Measurements from ENCODE around the gene PAPPA2.
"Not testable (repeated sequence)": the region's sequence is repeated elsewhere in the genome, so short reads cannot be mapped to it uniquely, and the experiment has no call there.

PAPPA2 gene

DNA sequence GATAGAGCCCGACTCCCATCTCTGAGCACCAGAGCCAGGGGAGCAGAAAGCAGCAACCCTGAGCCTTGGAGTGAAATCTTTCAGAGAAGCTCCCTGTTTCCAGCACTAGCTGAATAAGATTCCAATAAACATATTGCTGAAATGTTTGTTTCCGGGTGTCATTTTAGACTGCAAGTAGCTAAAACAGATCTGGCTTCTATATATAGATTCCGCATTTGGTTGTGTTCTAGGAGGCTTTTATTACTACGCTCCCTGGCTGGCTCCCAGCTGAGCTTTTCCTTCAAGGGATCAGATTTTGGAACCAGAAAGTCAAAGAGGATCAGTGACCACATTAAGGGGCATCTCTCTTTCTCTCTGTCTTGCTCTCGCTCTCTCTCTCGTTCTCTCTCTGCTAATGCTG is 88.2 kb downstream of the PAPPA2 start:
- no peak for DNase-seq (ENCODE audit: low read depth, low spot score)

DNA sequence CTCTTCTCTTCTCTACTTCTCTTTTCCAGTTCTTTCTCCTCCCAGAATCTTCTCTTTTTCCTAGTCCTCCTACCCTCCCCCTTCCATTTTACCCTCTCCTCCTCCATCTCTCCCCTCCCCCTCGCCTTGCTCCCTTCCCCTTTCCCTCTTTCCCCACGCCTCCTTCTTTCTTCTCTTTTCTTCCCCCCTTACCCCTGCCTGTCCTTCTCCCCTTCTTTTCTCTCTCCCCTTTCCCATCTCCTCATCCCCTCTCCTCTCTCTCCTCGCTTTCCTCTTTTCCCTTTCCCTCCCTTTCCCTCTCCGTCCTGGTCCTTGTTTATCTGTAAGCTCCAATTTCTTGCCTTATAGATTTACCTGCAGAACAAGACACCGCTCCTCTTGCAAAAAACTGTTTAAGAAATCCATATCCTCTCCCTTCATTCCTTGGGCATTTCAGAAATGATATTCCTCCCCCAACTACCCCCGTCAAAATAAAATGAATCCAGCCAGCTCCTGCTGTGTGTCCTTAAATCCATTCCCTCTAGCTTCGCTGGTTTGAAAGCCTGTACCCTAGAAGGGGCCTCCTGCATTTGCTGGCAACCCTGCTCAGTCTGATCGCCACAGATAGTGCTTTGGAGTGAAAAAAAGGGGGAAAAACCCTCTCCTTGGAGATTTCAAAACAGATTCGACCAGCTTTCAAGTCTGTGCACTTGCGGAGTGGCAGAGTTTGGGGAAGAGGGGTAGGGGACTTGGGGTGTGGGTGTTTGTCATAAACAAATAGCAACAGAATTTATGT is 89.4 kb downstream of the PAPPA2 start:
- no peak for DNase-seq (ENCODE audit: low read depth, low spot score)

DNA sequence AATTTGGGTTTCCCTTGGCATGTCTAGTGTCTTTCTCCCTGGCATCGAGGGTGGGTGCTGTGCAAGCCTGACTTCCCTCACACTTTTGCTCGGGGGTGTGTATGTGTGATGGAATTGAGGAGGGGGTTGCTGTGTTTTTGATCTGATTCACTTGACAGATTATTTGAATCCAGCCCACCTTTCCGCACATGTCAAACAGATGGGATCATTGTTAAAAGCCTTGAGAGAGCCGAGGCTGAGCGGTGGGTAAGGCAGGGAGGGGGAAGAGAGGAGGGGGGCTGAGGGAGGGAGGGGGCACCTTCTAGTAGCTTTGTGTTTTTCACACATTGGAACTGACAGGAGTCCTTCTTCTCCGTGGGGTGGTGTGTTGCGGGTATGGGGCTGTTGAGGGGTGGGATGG is 90.0 kb downstream of the PAPPA2 start:
- DNase-seq (ENCODE audit: low read depth, low spot score): no peak

DNA sequence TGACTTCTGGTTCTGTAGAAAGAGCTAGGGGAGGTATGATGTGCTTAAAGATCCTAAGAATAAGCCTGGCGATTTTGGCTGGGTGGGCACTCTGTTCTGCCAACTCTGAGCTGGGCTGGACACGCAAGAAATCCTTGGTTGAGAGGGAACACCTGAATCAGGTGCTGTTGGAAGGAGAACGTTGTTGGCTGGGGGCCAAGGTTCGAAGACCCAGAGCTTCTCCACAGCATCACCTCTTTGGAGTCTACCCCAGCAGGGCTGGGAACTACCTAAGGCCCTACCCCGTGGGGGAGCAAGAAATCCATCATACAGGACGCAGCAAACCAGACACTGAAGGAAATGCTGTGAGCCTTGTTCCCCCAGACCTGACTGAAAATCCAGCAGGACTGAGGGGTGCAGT is 93.3 kb downstream of the PAPPA2 start:
- no peak for DNase-seq (ENCODE audit: low read depth, low spot score)

DNA sequence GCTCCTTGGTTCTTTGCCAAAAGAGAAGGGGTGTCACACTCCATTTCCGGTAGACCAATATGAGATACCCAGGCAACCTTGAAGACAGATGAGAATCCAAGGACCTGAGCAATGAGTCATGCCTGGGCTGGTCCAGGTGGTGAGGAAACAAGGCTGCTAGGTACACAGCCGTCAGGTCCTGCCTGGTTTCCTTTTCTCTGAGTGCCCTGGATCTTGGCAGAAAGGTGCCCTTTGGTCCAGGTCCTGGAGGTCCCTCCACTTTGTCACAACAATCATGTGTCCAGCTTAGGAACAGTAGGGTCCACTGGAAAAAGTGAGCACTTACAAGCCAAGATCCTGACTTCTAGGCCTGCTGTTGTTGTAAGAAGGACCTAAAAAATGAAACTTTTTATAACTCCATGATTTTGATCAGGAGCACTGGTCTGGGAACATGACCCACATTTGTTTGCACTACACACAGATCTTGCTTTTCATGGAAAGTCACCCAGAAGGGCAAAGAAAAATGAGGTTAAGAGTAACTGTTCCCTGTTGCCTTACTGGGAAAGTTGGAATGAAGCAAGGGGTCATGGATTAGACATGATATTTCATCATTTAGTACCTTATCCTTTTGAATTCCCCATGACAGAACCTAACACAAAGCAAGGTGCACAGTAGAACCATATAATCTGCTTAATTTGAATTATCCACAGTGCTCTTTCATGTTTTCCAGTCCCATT is 94.7 kb downstream of the PAPPA2 start:
- no peak for DNase-seq (ENCODE audit: low read depth, low spot score)

DNA sequence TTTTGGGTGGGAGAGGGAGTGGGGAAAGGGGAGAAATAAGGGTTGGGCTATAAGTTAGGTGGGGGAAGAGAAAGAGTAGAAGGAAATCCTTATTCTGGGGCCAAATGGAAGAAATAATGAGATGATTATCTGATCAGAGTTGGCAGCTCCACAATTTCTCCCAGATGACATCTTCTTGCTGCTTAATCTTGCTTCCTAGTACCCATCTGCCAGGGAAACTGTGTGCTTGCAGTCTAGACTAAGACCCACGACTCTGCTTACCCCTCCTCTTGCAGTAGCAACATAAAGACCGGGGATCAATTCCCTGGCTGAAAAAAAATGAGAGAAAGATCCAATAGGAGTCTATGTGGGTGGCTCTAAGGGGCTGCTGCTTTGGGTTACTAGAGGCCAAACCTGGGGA is 95.6 kb downstream of the PAPPA2 start:
- no peak for DNase-seq (ENCODE audit: low read depth, low spot score)

DNA sequence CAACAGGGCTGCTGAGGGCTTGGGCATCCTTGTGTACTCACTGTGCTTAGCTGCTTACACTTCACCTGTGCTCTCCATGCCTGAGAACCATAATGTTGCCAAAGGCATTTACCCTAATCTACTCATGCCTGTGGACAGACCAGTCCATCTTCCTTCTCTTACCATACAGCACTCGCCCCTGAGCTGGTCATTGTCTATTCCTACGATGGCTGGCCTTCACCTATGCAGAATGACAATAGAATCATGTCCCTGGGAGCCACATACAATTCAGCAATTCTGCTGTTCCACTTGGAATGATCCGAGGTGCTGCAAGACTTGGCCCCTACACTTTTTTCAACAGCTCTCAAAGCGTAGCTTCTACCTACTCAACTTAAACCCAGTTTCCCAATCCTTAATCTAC is 96.5 kb downstream of the PAPPA2 start:
- DNase-seq (ENCODE audit: low read depth, low spot score): no peak

DNA sequence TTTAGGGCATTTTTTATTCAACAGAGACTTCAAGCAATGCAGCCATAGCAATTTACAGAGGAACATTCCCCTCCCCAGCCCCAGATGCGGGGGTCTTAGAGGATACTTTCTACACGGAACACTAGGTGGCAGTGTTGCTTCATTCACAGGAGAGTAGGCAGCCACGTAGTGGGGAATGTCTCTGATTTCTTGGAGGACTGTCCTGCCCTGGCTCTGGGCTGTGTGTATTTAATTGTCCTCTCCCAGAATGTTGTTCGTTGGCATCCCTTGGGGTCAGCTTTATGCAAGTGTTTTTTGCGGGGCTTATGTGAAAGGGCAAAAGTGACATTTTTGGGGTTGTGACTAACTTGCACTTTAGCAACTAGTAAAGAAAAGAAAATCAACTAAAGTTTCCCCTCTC is 96.9 kb downstream of the PAPPA2 start:
- DNase-seq (ENCODE audit: low read depth, low spot score): peak; percentile 3

DNA sequence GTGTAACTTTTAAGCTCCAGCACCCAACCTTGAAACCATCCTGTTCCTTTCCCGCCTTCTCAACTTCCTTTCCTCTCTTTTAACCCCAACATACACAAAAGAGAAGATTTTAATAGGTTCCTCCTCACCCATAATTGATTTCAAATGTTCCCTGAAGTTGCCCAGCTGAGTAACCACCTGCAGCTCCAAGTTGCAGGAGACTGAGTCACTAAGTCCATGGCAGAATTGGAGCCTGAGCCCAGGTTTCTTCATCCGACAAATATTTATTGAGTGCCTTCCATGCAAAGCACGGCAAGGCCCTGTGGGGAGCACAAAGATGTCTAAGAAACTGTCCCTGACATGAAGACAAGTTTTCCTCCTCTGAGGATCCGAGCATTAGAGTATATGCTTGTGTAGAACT is 97.7 kb downstream of the PAPPA2 start:
- no peak for DNase-seq (ENCODE audit: low read depth, low spot score)

DNA sequence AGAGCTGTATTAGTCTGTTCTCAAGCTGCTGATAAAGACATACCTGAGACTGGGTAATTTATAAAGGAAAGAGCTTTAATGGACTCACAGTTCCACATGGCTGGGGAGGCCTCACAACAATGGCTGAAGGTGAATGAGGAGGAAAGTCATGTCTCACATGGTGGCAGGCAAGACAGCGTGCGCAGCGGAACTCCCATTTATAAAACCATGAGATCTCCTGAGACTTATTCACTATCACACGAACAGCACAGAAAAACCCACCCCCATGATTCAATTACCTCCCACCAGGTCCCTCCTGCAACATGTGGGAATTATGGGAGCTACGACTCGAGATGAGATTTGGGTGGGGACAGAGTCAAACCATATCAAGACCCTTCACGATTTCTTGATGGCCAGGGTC is 98.8 kb downstream of the PAPPA2 start:
- DNase-seq (ENCODE audit: low read depth, low spot score): not testable (repeated sequence)

DNA sequence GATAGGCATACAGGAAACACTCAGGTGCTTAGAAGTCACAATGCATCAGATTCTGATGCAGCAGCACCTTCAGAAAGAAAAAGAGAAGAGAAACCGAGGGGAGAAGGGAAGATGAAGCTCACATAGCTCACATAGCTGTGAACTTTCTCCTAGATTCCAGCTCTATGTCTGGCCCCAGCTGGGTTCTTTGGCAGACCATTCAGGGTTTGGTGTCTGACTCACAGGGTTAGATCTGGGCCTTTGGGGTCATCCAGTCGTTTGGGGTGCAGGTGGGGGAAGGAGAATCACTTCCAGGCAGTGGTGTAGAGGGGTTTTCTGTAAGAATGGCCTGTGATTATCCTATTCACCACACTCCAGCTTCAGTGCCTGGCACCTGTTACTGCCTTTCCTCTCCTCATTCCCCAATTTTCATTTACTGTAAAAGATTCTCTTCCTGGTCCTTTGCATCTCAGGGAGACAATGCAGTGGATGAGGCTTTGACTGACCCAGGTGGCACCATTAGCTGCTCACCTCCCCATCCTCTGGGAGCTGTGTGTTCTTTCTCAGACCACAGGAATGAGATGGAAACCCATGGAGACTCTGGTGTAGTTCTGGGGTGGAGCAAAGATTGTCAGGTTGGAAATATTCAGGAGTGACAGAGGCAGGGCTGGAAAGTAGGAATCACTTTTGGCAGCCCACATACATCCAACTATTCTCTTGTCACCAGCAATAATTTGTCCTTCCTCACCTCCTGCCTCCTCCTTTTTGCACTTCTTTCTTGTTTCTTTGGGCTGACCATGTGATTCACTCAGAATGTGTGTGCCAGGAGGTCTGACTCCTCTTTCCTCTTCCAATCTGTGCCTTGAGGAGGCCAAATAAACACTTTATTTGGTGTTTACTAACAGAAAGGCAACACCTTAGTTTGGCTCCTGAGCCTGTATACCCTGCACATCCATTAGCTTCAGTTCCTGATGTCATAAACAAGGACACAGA is 103.3 kb downstream of the PAPPA2 start:
- no peak for DNase-seq (ENCODE audit: low read depth, low spot score)

DNA sequence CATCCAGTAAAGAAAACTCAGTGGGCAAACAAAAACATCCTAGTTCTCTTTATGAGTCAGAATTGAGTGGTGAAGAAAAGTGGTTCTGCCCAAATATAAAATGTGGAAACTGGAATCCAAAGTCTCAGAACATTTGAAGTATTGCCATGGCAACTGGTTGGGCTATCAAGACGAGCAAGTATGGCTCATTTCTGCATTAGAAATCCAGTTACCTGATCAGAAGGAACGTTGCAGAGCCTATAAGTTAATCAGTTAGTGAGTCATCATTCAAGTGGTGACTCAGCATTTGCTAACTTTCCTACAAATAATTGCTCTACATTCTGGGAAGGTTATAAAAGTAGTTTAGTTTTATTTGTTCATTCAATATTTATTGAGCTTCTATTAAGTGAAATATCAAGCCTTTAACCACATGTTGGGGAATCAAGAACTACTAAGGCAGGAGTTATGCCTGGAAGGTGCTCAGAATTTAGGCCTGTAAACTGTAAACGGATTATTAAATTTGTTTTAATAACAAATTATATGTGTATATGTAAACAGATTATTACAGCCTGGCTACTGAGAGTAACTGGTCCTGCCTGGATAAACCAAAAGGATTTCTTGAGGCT is 104.3 kb downstream of the PAPPA2 start:
- DNase-seq (ENCODE audit: low read depth, low spot score): no peak

DNA sequence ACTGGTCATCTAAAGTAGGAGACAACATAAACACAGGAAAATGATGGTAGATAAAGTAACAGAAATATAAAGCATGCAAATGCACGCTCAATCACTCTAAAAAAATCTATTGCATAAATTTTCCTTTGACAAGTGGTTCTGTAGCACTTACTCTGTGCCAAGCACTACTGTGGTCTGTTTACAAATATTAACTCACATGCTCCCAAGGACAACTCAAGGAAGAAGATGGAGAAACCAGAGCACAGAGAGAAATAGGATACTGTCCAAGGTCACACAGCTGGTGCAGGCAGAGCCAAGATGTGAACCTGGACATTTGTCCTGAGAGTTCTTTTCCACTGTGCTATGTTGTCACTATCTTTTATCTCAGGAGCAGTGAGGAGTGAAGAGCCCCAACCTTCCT is 105.2 kb downstream of the PAPPA2 start:
- DNase-seq (ENCODE audit: low read depth, low spot score): no peak

DNA sequence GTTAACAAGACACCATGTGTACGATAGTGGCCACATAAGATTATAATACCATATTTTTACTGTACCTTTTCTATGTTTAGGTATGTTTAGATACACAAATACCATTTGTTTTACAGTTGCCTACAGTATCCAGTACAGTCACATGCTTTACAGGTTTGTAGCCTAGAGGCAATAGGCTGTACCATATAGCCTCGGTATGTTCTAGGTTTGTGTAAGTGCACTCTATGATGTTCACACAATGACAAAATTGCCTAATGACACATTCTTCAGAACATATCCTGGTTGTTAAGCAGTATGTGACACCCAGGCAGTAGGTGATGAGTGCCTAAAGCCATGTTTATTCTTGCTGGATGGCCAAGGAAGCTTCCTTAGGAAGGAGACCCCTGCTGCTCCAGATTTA is 111.8 kb downstream of the PAPPA2 start:
- no peak for DNase-seq (ENCODE audit: low read depth, low spot score)

DNA sequence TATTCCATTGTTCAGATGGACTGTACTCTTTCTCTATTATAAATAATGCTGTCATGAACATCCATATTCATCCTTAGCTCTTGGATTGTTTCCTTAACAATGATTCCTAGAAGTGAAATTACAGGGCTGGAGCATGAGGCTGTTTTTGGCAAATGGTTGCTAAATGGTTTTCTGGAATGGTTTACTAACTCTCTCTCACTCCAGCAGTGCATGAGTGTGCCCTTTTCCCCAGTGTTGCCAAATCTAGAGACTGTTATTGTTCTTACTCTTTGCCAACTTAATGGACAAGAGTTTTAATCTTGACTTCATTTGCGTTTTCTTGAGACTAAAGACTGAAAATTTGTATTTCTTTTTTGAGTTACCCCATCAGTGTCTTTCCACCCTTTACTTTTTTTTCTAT is 113.0 kb downstream of the PAPPA2 start:
- no peak for DNase-seq (ENCODE audit: low read depth, low spot score)

DNA sequence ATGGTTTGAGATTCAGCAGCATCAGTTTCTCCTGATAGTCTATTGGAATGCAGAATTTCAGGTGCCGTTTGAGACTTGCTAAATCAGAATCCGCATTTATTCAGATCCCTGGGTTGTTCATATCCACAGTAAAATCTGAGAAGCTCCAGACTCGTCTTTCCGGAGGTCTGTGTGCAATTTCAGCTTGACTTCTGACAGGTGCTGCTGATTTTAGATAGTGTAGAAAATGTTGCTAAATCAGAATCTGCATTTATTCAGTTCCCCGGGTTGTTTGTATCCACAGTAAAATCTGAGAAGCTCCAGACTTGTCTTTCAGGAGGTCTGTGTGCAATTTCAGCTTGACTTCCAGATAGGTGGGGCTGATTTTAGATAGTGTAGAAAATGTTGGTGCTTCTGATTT is 113.7 kb downstream of the PAPPA2 start:
- no peak for DNase-seq (ENCODE audit: low read depth, low spot score)

DNA sequence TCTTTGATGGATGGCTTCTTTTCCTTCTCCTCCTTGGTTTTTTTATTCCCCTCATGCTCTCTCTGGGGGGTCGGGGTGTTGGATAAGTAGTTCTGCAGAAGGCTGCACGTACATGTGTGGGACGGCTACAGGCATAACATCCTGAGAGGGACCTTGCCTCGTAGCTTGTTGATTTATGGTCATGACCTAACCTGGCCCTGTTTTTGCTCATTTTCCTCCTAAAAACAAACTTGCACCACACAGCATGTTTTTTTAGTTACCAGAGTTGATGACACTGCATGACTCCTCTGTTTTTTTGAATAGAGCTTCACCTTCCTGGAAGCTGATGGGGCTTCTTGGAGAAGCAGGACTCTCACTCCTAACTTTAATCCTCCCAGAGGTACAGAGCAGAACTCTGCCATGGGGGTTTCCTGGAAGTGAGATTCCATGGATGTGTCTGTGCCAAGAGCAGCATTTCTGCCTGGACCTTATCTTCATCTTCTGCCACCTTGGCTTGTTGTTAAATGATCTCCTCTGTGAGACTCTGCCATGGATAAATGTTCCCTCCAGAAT is 114.7 kb downstream of the PAPPA2 start:
- no peak for DNase-seq (ENCODE audit: low read depth, low spot score)

DNA sequence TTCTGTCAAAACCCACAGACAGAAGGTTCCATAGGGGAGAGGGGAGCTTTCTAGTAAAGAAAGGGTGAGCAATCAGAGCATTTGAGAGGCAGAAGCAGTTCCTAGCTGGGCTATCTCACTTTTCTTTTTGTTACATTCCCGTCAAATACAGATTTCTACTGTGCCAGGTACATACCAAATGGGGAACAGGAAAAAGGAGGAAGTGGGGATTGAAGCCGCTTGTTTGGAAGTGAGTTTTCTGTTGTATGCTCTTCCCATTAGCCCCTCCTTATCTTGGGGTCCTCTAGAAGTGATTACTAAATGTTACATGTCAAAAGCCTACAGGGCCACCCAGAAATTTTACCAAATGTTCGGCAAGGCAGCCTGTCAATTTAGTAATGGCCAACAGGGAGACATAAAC is 116.1 kb downstream of the PAPPA2 start:
- no peak for DNase-seq (ENCODE audit: low read depth, low spot score)

DNA sequence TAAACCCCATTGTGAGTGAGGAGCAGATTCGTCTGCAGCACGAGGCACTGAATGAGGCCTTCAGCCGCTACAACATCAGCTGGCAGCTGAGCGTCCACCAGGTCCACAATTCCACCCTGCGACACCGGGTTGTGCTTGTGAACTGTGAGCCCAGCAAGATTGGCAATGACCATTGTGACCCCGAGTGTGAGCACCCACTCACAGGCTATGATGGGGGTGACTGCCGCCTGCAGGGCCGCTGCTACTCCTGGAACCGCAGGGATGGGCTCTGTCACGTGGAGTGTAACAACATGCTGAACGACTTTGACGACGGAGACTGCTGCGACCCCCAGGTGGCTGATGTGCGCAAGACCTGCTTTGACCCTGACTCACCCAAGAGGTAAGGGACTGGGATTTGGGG is 132.2 kb downstream of the PAPPA2 start:
- DNase-seq (ENCODE audit: low read depth, low spot score): no peak

DNA sequence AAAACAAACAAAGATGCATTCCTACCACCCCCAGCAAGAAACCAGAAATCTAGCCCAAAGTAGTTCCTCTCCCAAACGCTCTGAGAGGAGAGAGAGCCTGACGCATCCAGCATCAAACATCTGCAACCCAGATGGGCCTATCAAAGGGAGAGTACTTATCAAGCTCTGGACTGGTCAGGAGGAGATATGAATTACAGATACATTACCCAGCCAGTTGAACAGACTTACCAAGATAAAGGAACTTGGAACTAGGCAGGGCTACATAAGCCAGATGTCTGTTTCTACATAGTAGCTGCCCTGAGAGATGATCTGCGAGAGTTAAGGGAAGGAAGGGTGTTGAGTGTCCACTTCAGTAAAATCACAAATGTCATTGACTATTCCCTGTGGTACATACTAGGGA is 138.4 kb downstream of the PAPPA2 start:
- no peak for DNase-seq (ENCODE audit: low read depth, low spot score)

DNA sequence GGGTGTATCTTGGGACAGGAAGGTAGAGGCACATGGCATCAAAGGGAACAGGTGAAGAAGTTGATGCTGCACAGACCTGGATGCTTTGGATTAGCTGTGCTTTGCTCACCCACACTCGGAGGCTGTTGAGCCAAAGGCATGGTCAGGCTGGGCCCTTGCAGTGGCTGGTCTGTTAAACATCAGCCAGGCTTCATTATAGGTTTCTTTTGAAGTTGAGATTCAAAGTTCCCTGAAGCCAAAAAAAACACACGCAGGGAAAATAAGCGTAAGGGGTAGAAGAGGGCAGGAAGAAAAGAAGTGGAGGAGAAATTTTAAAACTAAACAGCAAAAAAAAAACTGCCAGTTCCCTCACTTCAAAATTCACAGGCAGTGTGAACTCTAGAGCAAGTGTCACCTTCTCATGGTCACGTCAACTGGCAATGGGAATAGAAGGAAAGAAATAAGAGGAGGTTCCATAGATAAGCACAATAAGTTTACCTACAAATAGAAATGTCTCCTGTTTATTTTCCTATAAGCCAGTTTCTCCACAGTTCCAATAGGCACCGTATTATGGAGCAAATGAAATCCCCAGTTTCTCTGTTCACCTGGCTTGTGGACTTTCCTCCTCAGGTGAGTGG is 139.5 kb downstream of the PAPPA2 start:
- DNase-seq (ENCODE audit: low read depth, low spot score): no peak
